ENCODE data around the gene TNRC6C.

DNA sequence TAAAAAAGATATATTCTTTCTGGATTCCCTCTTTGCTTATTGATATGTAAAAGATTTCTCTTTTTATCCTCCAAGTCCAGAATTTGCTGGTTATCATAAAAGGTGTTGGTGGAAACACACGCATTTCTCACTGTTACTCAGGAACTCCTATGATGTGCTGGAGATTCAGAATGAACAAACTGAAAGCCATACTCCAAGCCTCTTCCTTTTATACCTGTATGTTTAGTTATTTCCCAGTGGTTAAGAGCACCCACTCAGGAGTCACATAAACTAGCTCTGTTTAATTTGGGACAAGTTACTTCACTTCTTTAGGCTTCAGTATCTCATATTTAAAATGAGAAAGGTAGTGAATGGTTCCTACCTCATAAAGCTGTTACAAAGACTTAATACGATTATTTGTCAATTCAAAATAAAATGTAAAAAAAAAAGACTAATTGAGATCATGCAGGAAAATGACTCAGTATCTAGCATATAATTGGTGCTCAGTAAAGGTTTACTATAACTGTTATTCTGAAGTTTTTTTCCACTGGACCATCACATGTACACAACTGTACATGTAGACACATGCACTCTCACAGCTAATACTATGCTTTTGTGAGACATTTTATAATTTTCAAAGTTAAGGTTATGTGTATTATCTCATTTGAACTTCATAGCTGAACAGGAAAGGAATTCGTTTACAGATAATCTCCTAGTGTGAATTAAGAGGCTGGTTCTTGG lies 47.1 kb downstream of the TNRC6C start:
- no peak for TF ChIP-seq POLR2A (IDR thresholded peaks at IDR 0.05; ENCODE audit: low read length)
- TF ChIP-seq GATA1 (IDR thresholded peaks at IDR 0.05; ENCODE audit: low read depth, low read length), result no peak

Measured in erythroblast (primary cell).